Heart right ventricle (tissue), 16 donors: Measurements from ENCODE around the gene TECTA. TPM values are rescaled to one million over a fixed set of nuclear protein-coding genes. Genes with fewer than 3 reads are reported as not detected.

ENCODE experiments used
- ATAC-seq, 8 donors: fragments of 200-7000 bp; cut with Tn5 transposase; one replicate each; pipeline ENCODE4 v1.9.1; 2020; ENCODE audit warnings: mild to moderate bottlenecking in 8 of 8, moderate library complexity in 8 of 8, moderate number of reproducible peaks in 1 of 8
- DNase-seq, 2 donors: peaks; one replicate each; pipeline ENCODE4 v3.0.0-alpha.2; 2020
- H3K27ac ChIP-seq, 10 donors: fragments of 200-600 bp; sonication (generic) in 2 of 10; one replicate each; pipeline versions ENCODE4 v1.5.0 to v1.8.0; 2020 to 2022; ENCODE audit warnings: mild to moderate bottlenecking in 3 of 10
- H3K27me3 ChIP-seq, 7 donors: fragments of 200-600 bp; one replicate each; pipeline ENCODE4 v1.8.0; 2021 to 2022; ENCODE audit warnings: mild to moderate bottlenecking in 2 of 7
- H3K36me3 ChIP-seq, 9 donors: fragments of 200-600 bp; sonication (generic) in 1 of 9; one replicate each; pipeline versions ENCODE4 v1.5.0 to v1.8.0; 2020 to 2022; ENCODE audit warnings: mild to moderate bottlenecking in 2 of 9
- H3K4me1 ChIP-seq, 9 donors: fragments of 200-600 bp; sonication (generic) in 1 of 9; one replicate each; pipeline versions ENCODE4 v1.5.0 to v1.8.0; 2020 to 2022; ENCODE audit warnings: mild to moderate bottlenecking in 4 of 9
- H3K4me3 ChIP-seq, 10 donors: fragments of 200-600 bp; sonication (generic) in 2 of 10; one replicate each; pipeline versions ENCODE4 v1.5.0 to v1.8.0; 2020 to 2022; ENCODE audit warnings: mild to moderate bottlenecking in 7 of 10, moderate library complexity in 2 of 10
- H3K9me3 ChIP-seq, 11 donors: fragments of 200-600 bp in 10 of 11; sonication (generic) in 2 of 11; one replicate each; pipeline versions ENCODE4 v1.5.0 to v1.8.0; 2013 to 2022; ENCODE audit warnings: mild to moderate bottlenecking in 2 of 11, control low read depth in 1 of 11, moderate library complexity in 1 of 11
- CTCF ChIP-seq, 9 donors: fragments of 200-600 bp; sonication (generic) in 2 of 9; IDR thresholded peaks; one replicate each; pipeline versions ENCODE4 v1.5.0 to v1.8.0; 2021 to 2022; ENCODE audit warnings: antibody characterized with exemption in 9 of 9, mild to moderate bottlenecking in 5 of 9, moderate library complexity in 1 of 9
- WGBS, 2 donors: extraction: QIAGEN DNeasy Blood & Tissue Kit; methylation state at CpG; one replicate each; pipeline ENCODE4 v1.1.7; 2013; ENCODE audit warnings: inconsistent platforms in 1 of 2; 5-methylcytosine and 5-hydroxymethylcytosine counted together
- intact Hi-C, 10 donors: fragments of 100-400 bp; cut with DNase I; formaldehyde crosslinking; loops; one replicate each; pipeline versions ENCODE4 v1.11.1 to v1.14.2; 2022
- polyA plus RNA-seq, 2 donors: library from polyadenylated mRNA; stranded (reverse); fragments of 200-250 nt; gene quantifications; one replicate each; pipeline ENCODE4 v1.2.3, GENCODE V29; 2013
- total RNA-seq, 10 donors: library from RNA; stranded (reverse); fragmentation: NEBNext Ultra II Directional in 3 of 10; extraction: Animal tissue kit (Norgen Biotek cat#: 25700) in 3 of 10; gene quantifications; one replicate each; pipeline versions ENCODE4 v1.2.1 to v1.2.4, GENCODE V29; 2021 to 2023
- donor health status: Arrhythmogenic right ventricular cardiomyopathy.
- donor health status: ischemic (EF 13 %, LVEDD 7.1; RV severe dilation, severe dysfunction).
- donor health status: healthy with polysubstance abuse.
- donor health status: DM: no; HTN: yes; CAD: no.
- donor health status: DM: no; HTN: no; CAD: no.
- donor health status: ischemic (EF 25% LVEDD 6.9; RV normal size, moderate dysfunction).
- donor health status: ischemic (EF 25% LVEDD 5.7; RV mildly dilated, moderate dysfunction).
- donor health status: healthy.
- donor health status: DM: yes; HTN: yes; CAD: no.
- donor health status: Ischemic cardiomyopathy.
- donor health status: ischemic (EF 35%, LVEDD 5.7; RV mildly dilated, moderate dysfunction).
- donor health status: nonischemic (EF 11% LVEDD 7.7; RV severe dilation, severe dysfunction).
- donor health status: DM: yes; HTN: yes; CAD: no.
- donor health status: PGD.
- donor health status: ischemic (EF 29% LVEDD 5.4; RV normal size, mild dysfunction).
- donor health status: nonischemic (EF 23%, LVEDD 6.1; RV moderate dilation, normal function).

The TECTA gene
- total and polyA plus RNA-seq, 12 donors = 0.38 to 1.9 (median 1.1) TPM

DNA sequence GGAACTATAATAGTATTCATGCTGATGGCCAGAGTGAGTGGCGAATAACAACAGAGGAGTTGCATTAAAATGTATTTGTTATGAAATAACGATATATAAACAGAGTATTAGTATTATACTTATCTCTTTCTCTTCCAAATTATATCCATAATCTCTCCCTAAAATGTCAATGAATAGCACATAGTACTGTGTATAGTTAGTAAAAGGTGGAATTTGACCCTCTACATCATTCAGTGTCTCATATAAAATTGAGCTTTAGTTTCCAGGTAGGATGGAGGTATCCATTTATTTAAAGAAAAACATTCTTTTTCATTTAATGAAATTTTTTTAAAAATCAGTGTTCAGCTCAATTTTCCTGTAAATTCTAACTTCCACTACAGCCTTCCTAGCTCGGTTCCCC lies 34.4 kb upstream of the TECTA start:
- ATAC-seq (no peak), DNase-seq (no peak)
- no peaks in the 10 kb centered on the region for H3K9me3 ChIP-seq
- no peak for TF ChIP-seq CTCF (IDR thresholded peaks at IDR 0.05)
- intact Hi-C loops = no loop called here
- peaks cover 0 to 79% (median 12%) of the 10 kb centered on the region in 9 donors for H3K36me3 ChIP-seq
- no peak overlapping the region for H3K4me3 ChIP-seq
- peaks cover 0 to 10% (median 7%) of the 10 kb centered on the region in 9 donors for H3K4me1 ChIP-seq
- H3K27ac ChIP-seq = no peak overlapping the region
- no peaks in the 10 kb centered on the region for H3K27me3 ChIP-seq
- 96 to 98% methylated on average over 3 of the region's 3 CpGs for WGBS, 2 donors

DNA sequence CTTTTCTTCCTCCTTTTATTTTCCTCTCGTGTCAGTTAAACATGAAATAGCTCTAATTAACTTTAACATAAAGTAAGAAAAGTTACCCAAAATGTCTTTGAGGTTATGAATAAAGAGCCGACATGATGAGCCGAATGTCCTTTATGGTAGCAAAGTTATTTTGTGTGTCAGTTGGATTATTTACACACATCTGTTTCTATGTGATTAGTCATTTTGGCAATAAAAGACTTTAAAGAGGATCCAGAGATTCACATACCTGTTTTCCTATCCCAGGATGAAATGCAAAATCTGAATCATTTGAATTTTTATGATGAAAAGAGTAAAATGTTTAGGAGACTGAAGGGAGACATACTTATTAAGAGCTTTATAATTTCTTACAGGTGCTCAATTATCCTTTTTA lies 34.0 kb upstream of the TECTA start:
- no peak for TF ChIP-seq CTCF (IDR thresholded peaks at IDR 0.05)
- intact Hi-C loops = no loop called here
- ATAC-seq = no peak
- Histone ChIP-seq H3K4me1 (peaks cover 0 to 15% (median 10%) of the 10 kb centered on the region in 9 donors), H3K27me3 (no peaks in the 10 kb centered on the region), H3K36me3 (peaks cover 0 to 79% (median 8%) of the 10 kb centered on the region in 9 donors), H3K27ac (no peak overlapping the region), H3K4me3 (no peak overlapping the region), H3K9me3 (no peaks in the 10 kb centered on the region)
- WGBS, 2 donors = 95 to 96% methylated on average over 3 of the region's 3 CpGs
- no peak for DNase-seq

- TF ChIP-seq CTCF (IDR thresholded peaks at IDR 0.05) = no peak
- peaks cover 0 to 76% (median 6%) of the 10 kb centered on the region in 9 donors for H3K36me3 ChIP-seq
- ATAC-seq (no peak), DNase-seq (no peak)
- H3K27ac ChIP-seq = no peak overlapping the region
- intact Hi-C loops = no loop called here
- peaks cover 0 to 19% (median 12%) of the 10 kb centered on the region in 9 donors for H3K4me1 ChIP-seq
- 53 to 83% methylated on average over 2 of the region's 2 CpGs for WGBS, 2 donors
- H3K9me3 ChIP-seq = no peaks in the 10 kb centered on the region
- no peaks in the 10 kb centered on the region for H3K27me3 ChIP-seq
- H3K4me3 ChIP-seq = no peak overlapping the region
These were observed 33.6 kb upstream of the TECTA start for GRCh38 chr11:121067453-121067852.

DNA sequence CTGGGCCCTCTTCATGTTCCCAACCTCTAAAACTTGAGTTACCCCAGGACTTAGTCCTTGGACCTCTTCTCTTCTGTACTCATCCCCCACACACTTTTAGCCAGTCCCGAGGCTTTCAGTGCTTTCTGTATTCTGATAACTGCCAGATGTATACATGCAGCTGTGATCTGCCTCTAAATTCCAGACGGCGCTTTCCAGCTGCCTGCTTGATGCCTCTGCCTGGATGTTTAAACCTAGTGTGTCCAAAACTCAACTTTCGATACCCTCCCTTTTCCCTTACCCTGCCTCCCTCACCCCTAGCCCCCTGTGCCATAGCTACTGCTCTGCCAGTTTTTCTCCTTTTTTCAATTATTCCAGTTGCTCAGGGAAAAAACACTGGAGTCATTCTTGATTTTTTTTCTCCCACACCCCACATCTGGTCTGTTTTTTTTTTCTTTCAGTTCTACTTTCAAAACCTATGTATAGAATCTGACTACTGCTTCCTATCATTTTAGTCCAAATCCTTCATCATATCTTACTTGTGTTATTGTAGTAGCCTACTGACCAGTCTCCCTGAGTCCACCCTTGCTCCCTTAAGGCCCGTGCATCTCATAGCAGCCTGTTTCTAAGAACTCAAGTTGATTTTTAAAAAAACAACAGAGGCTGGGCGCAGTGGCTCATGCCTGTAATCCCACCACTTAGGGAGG lies 32.9 kb upstream of the TECTA start:
- Histone ChIP-seq H3K4me1 (peaks cover 0 to 22% (median 12%) of the 10 kb centered on the region in 9 donors), H3K9me3 (no peaks in the 10 kb centered on the region), H3K27ac (no peak overlapping the region), H3K36me3 (peaks cover 0 to 73% (median 6%) of the 10 kb centered on the region in 9 donors), H3K27me3 (no peaks in the 10 kb centered on the region), H3K4me3 (no peak overlapping the region)
- DNase-seq (no peak), ATAC-seq (no peak)
- whole genome bisulfite sequencing, 2 donors = 81 to 85% methylated on average over 6 of the region's 6 CpGs
- intact Hi-C loops = no loop called here
- TF ChIP-seq CTCF (IDR thresholded peaks at IDR 0.05) = no peak
